Measurements from ENCODE around the gene C1QTNF1. TPM values are rescaled to one million over a fixed set of nuclear protein-coding genes. Genes with fewer than 3 reads are reported as not detected.

C1QTNF1 gene
- total RNA-seq, 1 donor from 2014 or later: 15.8 TPM

DNA sequence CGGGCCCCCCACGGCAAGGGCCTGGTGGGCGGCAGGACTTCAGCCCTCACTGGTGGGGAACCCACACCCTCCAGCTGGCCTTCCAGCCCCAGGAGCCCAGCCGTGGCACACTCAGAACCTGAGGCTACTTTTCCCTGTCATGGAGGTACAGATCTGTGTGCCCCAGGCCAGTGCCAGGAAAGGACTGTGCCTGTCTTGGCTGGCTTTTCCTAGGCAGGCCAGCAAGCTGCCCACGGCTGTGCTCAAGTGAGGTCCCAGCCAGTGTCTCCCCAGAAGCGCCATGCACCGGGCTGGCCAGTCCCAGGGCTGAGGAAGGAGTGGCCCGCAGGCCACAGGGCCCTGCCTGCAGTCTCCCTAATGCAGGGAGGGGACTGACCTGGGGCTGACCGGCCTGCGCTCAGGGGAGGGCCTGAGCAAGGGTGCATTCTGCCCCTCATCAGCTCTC lies 67.3 kb downstream of the C1QTNF1 start:
- no peak for DNase-seq

DNA sequence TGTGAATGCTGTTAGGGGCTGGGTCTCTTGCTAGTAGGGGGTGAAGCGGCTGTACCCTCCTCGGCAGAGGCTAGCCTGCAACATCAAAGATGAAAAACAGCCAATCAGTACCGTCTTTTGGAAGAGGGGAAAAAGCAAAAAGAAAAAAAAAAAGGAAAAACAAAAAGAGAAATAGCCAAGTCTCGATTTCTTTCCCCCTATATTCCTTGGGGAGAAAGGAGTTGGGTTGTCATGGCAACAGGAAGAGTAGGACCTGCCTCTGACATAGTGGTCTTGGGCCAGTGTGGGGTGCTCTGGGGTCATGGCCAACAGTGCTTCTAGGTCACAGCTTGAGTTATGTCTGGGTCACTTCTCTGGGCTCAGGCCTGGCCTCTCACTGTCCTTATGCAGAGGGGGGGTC lies 68.6 kb downstream of the C1QTNF1 start:
- DNase-seq: no peak

DNA sequence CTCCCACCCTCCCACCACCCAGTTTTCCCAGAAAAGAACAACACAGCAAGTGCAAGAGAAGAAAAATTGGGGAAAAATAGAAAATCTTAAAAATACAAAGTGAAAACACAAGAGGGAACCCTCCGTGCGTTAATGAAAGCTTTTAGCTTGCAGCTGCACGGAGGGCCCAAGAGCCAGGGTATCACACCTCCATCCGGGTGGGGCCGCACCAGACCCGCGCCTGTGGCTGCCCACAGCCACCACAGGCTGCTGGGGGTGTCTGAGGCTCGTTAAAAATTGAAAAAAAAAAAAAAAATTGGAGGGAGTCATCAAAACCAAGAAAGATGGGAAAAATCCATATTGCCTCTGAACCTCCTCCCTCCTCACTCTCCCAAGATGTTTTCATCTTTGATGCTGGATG lies 69.3 kb downstream of the C1QTNF1 start:
- no peak for DNase-seq

DNA sequence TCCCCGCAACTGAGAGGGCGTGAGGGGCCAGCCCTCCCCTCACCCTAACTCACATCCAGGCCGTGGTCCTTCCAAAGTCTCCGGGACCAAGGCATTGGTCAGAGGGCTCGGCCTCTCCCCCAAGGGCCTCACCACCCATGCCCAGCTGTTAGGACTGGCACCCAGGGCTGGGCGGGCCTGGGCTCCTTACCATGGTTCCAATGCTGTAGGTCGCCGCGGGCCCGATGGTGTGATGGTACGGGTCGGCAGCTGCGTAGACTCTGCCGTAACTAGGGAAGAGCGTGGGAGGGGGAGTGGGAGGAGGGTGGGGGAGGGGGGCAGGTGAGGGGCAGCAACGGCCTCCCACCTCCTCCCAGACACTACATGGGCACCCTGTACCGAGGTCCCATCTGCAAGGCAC lies 70.3 kb downstream of the C1QTNF1 start:
- no peak for DNase-seq

DNA sequence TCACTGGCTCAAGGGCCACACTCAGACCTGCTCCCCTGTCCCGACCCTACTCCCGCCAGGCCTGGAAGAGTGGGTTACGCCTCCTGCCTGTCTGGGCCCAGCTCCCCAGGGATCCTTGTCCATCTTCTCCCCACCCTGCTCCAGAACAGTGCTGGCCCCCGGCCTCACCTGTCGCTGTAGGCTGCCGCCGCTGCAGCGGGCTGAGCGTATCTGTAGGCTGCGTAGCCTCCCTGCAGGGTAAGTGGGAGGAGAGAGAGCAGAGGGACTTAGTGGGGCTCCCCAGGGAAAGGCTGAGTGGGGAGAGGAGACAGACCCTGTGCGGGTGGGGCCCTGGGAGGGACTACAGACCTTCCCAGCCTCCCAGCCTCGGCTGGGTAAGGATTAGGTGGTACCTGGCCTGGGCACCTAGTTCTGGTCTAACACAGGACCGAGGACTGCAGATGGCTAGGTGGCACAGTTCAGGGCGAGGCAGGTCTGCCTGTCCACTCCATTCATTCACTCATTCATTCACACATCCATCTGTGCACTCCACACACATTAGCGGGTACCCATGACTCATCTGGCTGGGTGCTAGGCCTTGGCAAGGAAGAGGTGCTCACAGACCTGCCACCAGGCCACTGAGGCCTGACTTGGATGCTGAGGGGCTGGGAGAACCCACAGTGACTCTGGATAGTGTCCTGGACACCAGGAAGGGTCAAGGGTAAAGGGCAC lies 71.5 kb downstream of the C1QTNF1 start:
- no peak for DNase-seq

DNA sequence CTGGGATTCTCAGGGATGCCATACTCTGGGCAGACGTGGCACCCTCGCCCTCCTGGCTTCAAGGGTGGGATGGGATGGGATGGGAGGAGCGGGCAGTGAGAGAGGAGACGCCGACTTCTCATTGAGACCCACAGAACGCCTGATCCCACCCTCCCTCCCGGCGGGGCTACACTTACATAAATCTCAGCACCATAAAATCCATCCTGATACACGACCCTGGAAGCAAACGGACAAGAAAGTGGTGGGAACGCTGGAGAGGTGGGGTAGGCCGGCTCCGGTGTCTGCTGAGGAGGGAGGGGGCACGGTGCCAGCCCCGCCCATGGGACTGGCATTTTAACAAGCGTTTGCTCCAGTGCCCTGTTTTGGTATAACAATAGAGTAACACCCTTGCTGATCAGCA lies 72.5 kb downstream of the C1QTNF1 start:
- no peak for DNase-seq

DNA sequence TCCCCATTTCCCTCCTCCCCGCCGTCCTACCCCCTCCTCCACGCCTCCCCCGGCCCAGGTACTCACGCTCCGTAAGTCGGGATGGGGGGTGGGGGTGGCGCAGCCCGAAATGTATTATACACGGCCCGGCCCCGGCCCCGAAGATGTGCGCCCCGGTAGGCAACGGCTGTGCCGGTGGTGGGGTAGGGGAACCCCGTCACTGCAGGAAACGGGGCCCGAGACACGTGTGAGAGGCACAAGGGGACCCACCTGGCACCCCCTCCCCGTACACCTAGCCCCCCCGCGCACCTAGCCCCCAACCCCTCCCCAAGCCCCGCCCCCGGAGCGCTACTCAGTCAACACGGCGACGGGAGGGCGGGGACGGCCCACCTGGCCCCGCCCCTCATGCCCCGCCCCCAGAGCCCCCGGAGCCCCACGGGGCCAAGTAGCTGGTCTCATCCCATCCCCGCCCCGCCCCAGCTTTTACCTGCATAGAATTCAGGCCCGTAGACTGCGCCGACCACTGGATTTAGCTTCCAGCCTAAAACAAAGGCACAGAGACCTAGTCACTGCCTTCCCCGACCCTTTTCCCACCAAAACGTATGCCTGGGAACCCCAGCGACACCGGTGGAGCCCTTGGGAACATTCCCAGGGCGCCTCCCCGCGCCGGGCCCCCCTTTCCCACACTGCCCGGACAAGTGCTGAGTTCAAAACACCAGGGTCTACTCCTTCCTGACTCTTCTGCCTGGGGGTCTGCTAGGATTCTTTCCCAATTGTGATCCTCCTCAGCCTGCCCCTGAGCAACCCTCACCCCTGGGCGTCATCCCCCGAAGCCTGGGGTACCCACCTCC lies 73.5 kb downstream of the C1QTNF1 start:
- DNase-seq: no peak

DNA sequence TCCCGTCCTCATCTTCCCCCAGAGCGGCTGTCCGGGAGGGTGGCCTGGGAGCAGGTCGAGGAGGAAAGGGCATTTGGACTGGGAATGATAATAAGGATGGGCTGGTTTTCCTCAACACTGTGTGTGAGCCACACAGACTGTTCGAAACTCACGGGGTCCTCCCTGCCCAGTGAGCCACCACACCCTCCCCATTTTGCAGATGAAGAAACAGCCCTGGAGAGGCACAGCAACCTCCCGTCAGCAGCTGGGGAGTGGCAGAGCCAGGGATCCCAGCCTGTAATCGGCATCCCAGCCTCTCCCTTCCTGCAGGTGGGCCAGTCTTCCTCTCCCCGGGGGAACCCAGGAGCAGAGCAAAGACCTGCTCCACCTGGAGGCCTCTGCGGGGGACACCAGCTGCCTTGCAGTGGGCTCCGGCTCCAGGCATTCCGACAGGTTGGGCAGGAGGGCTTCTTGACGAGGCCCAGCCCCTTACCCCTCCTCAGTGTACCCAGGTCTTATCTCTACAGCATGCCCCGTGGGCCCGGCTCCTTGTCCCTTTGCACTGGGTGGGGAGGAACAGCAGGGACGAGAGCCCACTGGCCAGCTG lies 74.4 kb downstream of the C1QTNF1 start:
- no peak for DNase-seq

Other genes with a start within 250 kb of the C1QTNF1 start
- 43.1 TPM for gene CYTH1, start 241.9 kb upstream of the C1QTNF1 start, total RNA-seq
- gene USP36, start 183.4 kb upstream of the C1QTNF1 start, total RNA-seq: 47.4 TPM
- gene CEP295NL, start 121.0 kb upstream of the C1QTNF1 start, total RNA-seq: 5.9 TPM
- 93.3 TPM for gene TIMP2, start 98.8 kb upstream of the C1QTNF1 start, total RNA-seq
- 136 TPM for gene LGALS3BP, start 44.2 kb upstream of the C1QTNF1 start, total RNA-seq
- gene CANT1, start 14.4 kb upstream of the C1QTNF1 start, total RNA-seq: 36.1 TPM
- gene ENGASE, start 50.7 kb downstream of the C1QTNF1 start, total RNA-seq: 18.8 TPM

Data from tongue (tissue), 2 donors.